Mucosa of rectum (tissue), 2 donors: ENCODE measurements around the gene VEPH1.

ENCODE experiments used
- H3K27ac ChIP-seq, 2 donors: one replicate each; pipeline ENCODE4 v1.7.0; 2013; ENCODE audit warnings: inconsistent platforms in 2 of 2, low read depth in 2 of 2, low read length in 2 of 2
- H3K27me3 ChIP-seq, 2 donors: one replicate each; pipeline ENCODE4 v1.7.0; 2013; ENCODE audit warnings: low read length in 2 of 2; ENCODE audit not compliant: control insufficient read depth in 2 of 2, insufficient read depth in 2 of 2
- H3K36me3 ChIP-seq, 2 donors: one replicate each; pipeline ENCODE4 v1.7.0; 2013; ENCODE audit warnings: low read length in 2 of 2; ENCODE audit not compliant: control insufficient read depth in 2 of 2, insufficient read depth in 2 of 2
- H3K4me1 ChIP-seq, 2 donors: one replicate each; pipeline ENCODE4 v1.7.0; 2013; ENCODE audit warnings: low read length in 2 of 2, mild to moderate bottlenecking in 1 of 2; ENCODE audit not compliant: control insufficient read depth in 2 of 2, insufficient read depth in 2 of 2
- H3K4me3 ChIP-seq, 2 donors: one replicate each; pipeline ENCODE4 v1.7.0; 2013; ENCODE audit warnings: low read length in 2 of 2
- H3K9ac ChIP-seq, 2 donors: one replicate each; pipeline ENCODE4 v1.7.0; 2013; ENCODE audit warnings: low read length in 2 of 2, low read depth in 1 of 2, mild to moderate bottlenecking in 1 of 2
- H3K9me3 ChIP-seq, 2 donors: one replicate each; pipeline ENCODE4 v1.7.0; 2013; ENCODE audit warnings: low read length in 2 of 2; ENCODE audit not compliant: control insufficient read depth in 2 of 2
- donor health status: healthy.
- donor health status: Normal muscosa, but diverticular disease.

Gene VEPH1

GRCh38 chr3:157508461-157508860, 5.2 kb upstream of the VEPH1 start:
- no peaks in the 10 kb centered on the region for H3K9me3 ChIP-seq
- H3K27me3 ChIP-seq, result no peaks in the 10 kb centered on the region
- H3K4me1 ChIP-seq, result peaks cover 0 to 4% of the 10 kb centered on the region in 2 donors
- no peak overlapping the region for H3K4me3 ChIP-seq
- H3K36me3 ChIP-seq, result no peaks in the 10 kb centered on the region
- H3K27ac ChIP-seq, result no peak overlapping the region
- H3K9ac ChIP-seq, result no peak overlapping the region

GRCh38 chr3:157501863-157502262, 1.4 kb downstream of the VEPH1 start:
- no peaks in the 10 kb centered on the region for H3K36me3 ChIP-seq
- H3K4me3 ChIP-seq, result no peak overlapping the region
- no peak overlapping the region for H3K27ac ChIP-seq
- no peak overlapping the region for H3K9ac ChIP-seq
- no peaks in the 10 kb centered on the region for H3K27me3 ChIP-seq
- no peaks in the 10 kb centered on the region for H3K9me3 ChIP-seq
- peaks cover 8 to 17% of the 10 kb centered on the region in 2 donors for H3K4me1 ChIP-seq

GRCh38 chr3:157500232-157500631, 3.0 kb downstream of the VEPH1 start:
- Histone ChIP-seq H3K9ac (no peak overlapping the region), H3K36me3 (no peaks in the 10 kb centered on the region), H3K4me3 (peak overlapping the region; percentile 53 to 61), H3K27me3 (no peaks in the 10 kb centered on the region), H3K9me3 (no peaks in the 10 kb centered on the region), H3K27ac (no peak overlapping the region), H3K4me1 (peaks cover 8 to 17% of the 10 kb centered on the region in 2 donors)

- H3K9me3 ChIP-seq, result no peaks in the 10 kb centered on the region
- H3K4me3 ChIP-seq, result peak overlapping the region; percentile 53 to 61
- H3K27ac ChIP-seq, result peak overlapping the region in 1 of 2 donors; percentile 22
- no peaks in the 10 kb centered on the region for H3K27me3 ChIP-seq
- H3K36me3 ChIP-seq, result no peaks in the 10 kb centered on the region
- peaks cover 8 to 17% of the 10 kb centered on the region in 2 donors for H3K4me1 ChIP-seq
- peak overlapping the region; percentile 18 to 38 for H3K9ac ChIP-seq
Measured at GRCh38 chr3:157499342-157499963, 3.8 kb downstream of the VEPH1 start.

GRCh38 chr3:157498371-157498770, 4.8 kb downstream of the VEPH1 start:
- Histone ChIP-seq H3K4me3 (no peak overlapping the region), H3K4me1 (peaks cover 8 to 12% of the 10 kb centered on the region in 2 donors), H3K27ac (no peak overlapping the region), H3K9me3 (no peaks in the 10 kb centered on the region), H3K36me3 (no peaks in the 10 kb centered on the region), H3K9ac (no peak overlapping the region), H3K27me3 (no peaks in the 10 kb centered on the region)

- H3K4me3 ChIP-seq, result no peak overlapping the region
- no peaks in the 10 kb centered on the region for H3K36me3 ChIP-seq
- no peaks in the 10 kb centered on the region for H3K9me3 ChIP-seq
- H3K27me3 ChIP-seq, result no peaks in the 10 kb centered on the region
- H3K4me1 ChIP-seq, result peaks cover 7 to 8% of the 10 kb centered on the region in 2 donors
- no peak overlapping the region for H3K27ac ChIP-seq
- H3K9ac ChIP-seq, result no peak overlapping the region
Measured at GRCh38 chr3:157495846-157496245, 7.4 kb downstream of the VEPH1 start.

GRCh38 chr3:157494581-157495281, 8.5 kb downstream of the VEPH1 start:
- peaks cover 2% of the 10 kb centered on the region in 2 donors for H3K4me1 ChIP-seq
- no peak overlapping the region for H3K4me3 ChIP-seq
- H3K9me3 ChIP-seq, result no peaks in the 10 kb centered on the region
- H3K9ac ChIP-seq, result no peak overlapping the region
- no peaks in the 10 kb centered on the region for H3K36me3 ChIP-seq
- H3K27ac ChIP-seq, result no peak overlapping the region
- H3K27me3 ChIP-seq, result no peaks in the 10 kb centered on the region

- H3K9me3 ChIP-seq, result no peaks in the 10 kb centered on the region
- H3K4me3 ChIP-seq, result no peak overlapping the region
- no peaks in the 10 kb centered on the region for H3K36me3 ChIP-seq
- H3K27ac ChIP-seq, result no peak overlapping the region
- H3K4me1 ChIP-seq, result no peaks in the 10 kb centered on the region
- H3K9ac ChIP-seq, result no peak overlapping the region
- no peaks in the 10 kb centered on the region for H3K27me3 ChIP-seq
Measured at GRCh38 chr3:157493627-157494550, 9.3 kb downstream of the VEPH1 start.

GRCh38 chr3:157491136-157491535, 12.1 kb downstream of the VEPH1 start:
- Histone ChIP-seq H3K4me3 (no peak overlapping the region), H3K4me1 (no peaks in the 10 kb centered on the region), H3K36me3 (no peaks in the 10 kb centered on the region), H3K27me3 (no peaks in the 10 kb centered on the region), H3K9me3 (no peaks in the 10 kb centered on the region), H3K9ac (no peak overlapping the region), H3K27ac (no peak overlapping the region)

- H3K27ac ChIP-seq, result no peak overlapping the region
- no peaks in the 10 kb centered on the region for H3K27me3 ChIP-seq
- H3K36me3 ChIP-seq, result no peaks in the 10 kb centered on the region
- no peak overlapping the region for H3K4me3 ChIP-seq
- H3K9ac ChIP-seq, result no peak overlapping the region
- H3K4me1 ChIP-seq, result no peaks in the 10 kb centered on the region
- no peaks in the 10 kb centered on the region for H3K9me3 ChIP-seq
Measured at GRCh38 chr3:157488144-157488543, 15.1 kb downstream of the VEPH1 start.
